HS-27A (cell line): Measurements from ENCODE around the gene ING4.

Experiments
- DNase-seq: peaks from one replicate; pipeline ENCODE4 v3.0.0-alpha.2; 2012; ENCODE audit warnings: low read depth, missing footprints

Gene ING4

DNA sequence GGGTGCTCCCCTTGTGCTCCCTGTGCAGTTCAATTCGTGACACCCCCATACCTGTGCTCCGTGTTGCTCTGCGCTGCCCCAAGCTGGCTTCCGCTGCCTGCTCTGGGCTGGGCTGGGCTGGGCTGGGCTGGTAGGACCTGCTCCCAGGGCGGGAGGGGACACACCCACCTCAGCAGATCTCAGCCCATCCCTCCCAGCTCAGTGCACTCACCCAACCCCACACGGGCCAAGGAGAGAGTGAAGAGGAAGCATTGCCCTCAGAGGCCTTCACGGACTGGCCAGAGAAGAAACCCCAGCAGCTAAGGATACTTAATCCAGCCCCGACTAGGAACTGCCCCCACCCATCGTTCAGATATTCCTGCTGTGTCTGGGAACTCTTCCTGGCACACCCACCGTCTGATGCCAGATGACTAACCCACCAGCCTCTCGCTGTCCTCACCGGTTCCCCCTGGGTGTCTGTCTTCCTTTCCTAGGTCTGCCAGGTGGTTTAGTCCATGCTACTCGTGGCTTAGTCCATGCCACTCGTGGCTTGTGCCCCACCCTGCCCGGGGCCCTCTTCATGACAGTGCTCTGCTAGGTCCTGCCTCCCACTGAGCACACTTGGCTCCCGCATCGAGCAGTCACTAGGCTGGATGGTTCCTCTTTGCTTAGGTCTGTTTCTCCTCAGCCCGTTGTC is 26.9 kb downstream of the ING4 start, which contains the start of gene LPAR5:
Gene LPAR5 (minus strand): TSS at position 104 of the 676 bp plus-strand sequence. CDS start 14,711 bp downstream, outside the sequence.
- no peak for DNase-seq

DNA sequence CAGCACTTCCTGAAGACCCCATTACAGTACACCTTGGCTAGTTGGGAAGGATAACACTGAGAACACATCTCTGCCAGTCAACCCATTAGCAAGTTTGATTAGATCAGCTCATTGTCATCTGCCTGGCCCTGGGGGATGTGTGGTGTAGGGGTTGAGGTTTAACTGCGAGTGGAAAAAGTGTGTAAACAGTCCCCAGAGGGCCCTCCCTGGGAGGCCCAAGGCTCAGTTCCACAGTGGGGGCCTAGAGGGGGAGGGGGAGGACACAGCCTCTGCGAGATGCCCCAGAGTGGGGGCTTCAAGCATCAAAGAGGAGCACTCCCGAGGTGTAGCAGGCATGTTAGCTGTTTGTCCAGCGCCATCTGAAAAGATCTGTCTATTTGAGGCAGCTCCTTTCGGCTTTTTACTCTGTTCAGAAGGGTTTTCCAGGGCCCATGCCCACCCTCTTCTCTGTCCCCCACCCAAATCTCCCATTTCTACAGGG is 27.5 kb downstream of the ING4 start:
- DNase-seq: no peak

DNA sequence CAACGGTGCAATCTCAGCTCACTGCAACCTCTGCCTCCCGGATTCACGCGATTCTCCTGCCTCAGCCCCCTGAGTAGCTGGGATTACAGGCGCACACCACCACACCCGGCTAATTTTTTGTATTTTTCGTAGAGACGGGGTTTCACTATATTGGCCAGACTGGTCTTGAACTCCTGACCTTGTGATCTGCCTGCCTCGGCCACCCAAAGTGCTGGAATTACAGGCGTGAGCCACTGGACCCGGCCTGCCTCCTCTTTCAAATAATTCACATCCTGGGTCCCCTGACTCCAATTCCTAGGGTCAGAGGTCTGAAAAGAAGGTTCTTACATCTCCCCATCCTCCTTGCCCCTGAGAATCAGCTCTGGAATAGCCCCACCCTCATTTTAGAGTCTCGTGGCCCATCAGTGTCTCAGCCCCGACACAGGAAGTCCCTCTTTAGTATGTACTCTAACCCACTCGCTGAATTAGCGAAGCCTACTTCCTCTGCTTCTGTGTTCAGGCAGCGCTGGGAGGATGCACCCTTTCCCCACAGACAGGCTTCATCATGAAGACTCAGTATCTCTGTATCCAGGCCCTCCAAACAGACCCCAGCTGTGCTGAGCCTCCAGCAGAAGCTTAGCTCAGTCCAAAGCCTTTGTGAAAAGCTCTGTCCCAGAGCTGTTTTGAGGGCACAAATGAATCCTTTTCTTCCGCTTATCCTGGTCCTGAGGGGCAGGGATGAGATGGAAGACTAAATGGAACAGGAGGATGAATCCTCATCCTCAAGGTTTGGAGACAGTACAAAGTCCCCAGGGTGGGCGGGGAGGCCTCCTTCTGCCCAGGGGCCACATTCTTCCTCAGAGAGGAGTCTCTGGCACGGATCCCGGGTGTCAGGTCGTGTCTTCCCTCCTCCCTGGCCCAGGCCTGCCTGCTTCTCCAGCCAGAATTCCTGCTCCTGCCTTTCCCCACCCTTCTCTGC is 30.6 kb downstream of the ING4 start:
- DNase-seq: no peak

DNA sequence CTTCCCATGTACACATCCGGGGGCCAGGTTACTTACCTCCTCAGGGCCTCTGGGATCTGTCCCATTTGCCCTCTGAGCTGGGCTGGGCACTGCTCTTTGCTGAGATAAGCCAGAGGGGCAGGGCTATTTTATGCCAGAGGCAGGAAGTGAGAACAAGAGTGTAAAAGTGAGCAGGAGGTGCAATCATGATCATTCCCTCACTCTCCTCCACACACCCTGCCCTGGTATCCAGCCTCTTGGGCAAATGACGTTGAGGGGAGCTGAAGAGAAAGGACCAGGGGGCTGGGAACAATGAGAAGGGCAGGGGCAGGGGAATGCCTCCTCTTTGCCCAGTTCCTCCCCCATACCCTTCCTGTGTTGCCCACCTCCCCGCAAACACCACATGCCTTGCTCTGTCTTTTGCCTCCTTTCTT is 31.4 kb downstream of the ING4 start:
- no peak for DNase-seq

DNA sequence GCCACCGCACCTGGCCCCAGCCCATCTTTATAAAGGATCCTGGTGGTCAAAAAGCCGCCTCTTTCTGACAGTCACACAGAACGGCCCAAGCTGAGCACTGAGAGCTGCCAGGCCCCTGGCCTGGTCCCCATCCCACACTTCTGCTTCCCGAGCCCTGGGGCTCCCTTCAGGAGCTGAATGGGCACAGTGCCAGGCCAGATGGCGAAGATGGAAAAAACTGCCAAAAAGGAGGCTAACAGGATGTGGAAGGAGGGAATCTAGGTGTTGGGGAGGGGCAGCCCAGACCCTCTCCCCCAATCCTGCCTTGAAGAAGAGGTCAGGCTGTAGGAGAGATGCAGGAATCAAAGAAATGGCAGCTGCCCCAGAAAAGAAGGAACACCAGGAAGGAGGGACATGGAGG is 32.2 kb downstream of the ING4 start:
- DNase-seq: no peak

DNA sequence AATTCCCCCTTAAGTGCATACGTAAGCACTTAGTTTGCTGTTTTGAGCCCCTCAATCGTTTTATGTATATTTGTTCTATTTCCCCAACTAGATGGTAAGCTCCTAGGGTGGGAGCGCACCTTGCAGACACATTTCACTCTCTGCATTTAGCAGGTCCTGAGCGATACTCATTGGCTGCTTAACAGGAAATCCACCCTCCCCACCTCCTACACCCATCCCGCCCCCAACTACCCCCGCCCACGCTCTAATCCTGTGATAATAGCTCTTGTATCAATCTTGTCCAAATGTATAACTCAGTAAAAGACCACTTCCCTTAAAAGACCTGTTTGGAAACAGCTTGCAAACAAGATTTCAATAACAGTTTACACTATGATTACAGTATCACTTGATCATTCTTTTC is 35.3 kb downstream of the ING4 start:
- no peak for DNase-seq

DNA sequence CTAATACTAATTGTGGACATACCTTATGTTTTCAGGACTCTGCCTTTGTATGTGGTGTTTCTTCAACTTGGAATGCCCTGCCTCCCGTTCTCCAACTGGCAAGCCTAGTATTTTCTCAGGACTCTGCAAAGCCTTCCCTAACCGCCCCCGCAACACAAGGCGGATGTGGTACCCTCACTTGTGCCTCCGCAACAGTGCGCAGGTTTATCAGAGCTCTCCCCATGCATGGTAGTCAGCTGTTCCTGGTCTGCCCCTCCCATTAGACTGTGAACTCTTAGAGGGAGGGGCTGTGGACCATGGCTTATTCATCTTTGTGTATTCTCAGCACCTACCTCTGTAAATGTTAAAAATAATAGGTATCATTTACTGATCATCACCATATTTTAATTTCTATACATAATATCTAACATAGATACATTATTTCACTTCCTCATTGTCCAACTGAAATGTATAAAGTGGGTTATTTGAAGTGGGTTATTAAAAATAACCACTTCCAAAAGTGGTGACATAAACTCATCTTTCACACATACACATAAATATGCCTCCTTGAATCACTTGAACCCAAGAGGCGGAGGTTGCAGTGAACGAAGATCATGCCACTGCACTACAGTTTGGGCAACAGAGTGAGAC is 36.1 kb downstream of the ING4 start:
- no peak for DNase-seq

DNA sequence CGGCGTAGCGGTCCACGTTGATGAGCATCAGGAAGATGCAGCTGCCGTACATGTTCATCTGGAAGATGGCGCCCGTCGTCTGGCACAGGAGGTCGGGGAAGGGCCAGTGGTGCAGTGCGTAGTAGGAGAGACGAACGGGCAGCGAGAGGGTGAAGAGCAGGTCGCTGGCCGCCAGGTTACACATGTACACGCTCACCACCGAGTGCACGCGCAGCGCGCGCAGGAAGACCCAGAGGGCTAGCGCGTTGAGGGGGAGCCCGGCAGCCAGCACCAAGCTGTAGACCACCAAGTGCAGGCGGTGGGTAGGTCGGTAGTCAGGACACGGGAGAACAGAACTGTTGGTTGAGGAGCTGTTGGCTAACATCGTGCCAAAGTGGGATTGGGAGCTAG is 42.0 kb downstream of the ING4 start:
- no peak for DNase-seq

DNA sequence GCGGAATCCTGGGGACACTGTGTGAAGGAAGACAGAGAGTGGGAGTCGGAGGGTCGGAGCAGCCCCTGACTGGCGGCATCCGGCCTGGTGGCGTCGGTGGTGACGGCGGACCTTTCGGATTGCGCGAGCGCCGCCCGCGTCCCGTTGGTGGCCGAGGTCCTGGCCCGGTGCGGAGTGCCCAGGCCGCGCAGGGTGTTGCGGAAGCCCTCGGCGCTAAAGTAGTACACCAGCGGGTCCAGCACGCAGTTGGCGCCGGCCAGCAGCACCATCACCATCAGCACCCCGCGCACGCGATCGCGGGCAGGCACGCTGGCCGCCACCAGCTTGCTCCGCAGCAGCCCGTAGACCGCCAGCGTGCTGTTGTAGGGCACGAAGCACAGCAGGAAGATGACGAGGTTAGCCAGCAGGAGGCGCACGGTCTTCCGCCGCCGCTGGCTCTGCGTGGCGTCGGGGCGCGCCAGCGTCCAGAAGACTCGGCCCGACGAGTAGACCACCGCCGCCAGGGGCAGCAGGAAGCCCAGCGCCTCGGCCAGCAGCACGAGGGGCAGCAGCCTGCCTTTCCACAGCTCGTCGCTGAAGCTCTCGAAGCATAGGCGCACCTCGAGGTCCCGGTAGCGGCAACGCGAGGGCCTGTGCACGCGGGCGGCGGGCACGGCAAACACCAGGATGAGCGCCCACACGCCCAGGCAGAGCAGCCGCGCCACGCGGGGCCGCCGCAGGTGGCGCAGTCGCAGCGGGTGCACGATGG is 42.6 kb downstream of the ING4 start:
- no peak for DNase-seq

DNA sequence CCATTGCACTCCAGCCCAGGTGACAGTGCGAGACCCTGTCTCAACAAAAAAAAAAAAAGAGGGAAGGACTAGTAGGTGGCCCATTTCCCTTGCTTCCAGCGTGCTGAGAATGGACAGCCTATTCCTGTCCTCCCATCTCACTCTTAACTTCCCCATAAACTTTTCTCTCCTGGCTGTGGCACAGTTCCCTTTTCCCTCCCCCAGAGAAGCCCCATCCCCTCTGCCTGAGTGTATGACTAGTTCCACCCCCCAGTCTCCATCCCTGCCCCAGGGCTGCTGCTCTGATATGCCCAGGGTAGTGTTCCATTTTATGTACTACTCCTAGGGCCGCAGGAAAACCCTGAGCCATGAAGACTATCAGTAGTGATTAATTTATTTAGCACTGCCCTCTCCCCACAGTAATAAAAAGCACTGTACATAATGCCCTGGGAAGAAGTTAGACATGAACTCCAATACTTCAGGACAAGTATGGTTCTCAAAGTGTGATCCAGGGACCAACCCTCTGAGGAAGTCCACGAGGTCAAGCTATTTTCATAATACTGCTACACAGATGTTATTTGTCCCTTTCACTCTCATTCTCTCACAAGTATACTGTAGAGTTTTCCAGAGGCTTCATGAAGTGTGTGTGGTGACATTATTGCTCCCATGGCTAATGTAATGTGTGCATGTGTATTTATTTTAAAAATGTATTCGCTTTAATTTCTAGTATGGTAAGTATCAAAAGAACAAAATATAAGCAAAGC is 44.3 kb downstream of the ING4 start:
- no peak for DNase-seq

DNA sequence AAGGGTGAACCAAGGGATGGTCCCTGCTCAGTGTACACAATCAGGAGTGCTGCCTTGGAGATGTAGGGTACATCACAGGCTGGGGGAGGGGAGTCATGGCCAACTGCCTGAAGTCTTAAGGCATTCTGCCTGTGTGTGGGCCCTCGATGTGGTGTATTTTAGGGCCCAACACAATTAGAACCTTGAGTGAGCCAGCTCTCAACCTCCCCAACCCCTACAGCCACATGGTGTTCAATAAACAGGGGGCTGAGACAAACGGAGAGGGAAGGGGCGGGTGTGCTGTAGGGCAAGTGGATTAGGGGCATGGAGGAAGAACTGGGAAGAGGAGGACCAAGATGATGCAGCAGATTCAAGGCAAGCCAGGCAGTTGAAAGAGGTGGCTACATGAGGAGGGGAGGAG is 47.1 kb downstream of the ING4 start:
- DNase-seq: no peak

DNA sequence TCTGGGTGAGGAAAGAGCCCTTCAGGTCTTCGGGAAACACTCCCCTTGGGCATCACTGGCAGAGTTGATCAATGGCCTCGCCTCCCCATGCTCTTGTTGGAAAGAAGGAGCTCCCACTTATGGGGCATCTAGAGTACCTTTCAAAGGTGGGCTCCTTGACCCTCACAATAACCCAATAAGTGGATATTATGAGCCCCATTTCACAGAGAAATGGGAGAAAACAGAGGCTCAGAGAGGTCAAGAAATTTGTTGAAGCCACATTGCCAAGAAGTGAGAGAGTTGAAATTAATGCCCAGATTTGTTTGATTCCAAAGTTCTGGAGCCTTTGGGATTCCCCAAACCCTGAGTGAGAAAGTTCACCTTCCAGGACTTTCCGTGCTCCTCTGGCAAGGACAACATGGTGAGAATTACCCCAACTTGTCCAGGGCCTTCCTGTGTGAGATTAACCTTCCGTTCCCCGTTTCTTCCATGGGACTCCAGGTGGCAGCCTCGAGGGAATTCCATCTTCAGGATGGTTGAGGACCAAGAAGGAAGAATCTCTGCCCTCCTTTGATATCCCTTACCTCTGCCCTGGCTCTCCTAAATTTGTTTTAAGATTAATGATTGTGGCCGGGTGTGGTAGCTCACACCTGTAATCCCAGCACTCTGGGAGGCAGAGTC is 48.3 kb downstream of the ING4 start:
- no peak for DNase-seq

DNA sequence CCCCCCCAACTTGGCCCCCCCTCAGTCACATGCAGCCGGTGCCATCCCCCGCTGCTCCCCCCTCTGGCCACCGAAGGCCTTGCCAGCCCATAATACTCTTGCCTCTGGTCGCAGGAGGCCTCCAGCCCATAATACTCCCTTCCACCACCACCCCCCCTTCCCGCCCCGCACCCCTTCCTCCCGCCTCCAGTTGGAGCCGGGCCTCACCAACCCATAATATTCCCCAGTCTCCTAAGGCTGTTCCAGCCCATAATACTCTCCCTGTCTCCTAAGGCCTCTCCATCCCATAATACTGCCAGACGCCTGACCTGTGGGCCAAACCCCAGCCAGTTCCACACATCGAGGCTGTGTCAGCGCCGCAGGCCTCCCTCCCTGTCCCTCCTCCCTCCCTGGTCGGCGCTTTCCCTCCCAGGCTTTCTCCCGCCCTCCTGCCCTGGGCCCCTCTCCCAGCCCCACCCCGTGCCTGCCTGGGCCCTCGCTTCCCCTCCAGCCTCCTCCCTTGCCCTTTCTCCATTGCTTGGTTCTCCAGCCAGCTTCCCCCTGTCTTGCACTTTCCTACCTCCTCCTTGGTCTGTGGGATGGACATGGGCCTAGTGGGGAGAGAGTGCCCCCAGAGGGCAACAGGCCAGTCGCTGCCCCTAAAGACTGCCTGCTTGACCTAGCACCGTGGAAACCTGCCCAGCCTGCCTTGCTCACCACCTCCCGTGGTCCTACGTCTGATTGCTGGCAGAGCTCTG is 49.0 kb downstream of the ING4 start:
- DNase-seq: peak; percentile 97

DNA sequence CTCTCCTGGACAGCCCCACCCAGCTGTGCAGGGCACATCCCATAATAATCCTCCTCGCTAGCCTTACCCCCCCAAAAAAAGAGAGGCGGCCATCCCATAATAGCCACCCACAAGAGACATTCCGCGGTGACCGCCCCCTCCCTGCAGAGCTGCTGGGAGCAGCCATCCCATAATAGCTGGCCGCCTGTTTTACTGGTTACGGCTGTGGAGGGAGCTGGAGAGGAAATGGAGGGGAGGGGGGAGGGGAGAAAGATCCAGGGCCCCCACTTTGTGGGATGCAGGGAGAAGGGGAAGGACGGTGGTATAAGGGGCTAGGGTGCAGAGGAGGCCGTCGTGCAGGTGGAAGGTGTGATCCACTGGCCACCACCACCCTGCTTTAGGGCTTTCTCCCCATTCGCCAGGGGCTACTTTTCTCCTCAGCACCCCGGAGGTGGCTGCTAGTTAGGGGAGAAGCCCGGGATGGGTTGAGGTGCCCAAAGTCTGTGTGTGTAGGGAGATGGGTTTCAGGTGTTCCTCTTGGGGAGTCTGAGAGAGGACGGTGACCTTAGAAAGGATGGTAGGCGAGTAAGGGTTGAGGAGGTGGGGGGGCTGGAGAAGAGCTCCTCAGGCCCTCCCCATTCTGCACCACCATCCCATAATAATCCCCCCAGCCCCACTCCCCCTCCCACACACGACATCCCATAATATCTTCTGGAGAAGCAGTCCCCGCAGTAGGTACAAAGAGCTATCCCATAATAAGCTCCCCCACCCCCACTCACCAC is 49.7 kb downstream of the ING4 start:
- peak; percentile 75 for DNase-seq

DNA sequence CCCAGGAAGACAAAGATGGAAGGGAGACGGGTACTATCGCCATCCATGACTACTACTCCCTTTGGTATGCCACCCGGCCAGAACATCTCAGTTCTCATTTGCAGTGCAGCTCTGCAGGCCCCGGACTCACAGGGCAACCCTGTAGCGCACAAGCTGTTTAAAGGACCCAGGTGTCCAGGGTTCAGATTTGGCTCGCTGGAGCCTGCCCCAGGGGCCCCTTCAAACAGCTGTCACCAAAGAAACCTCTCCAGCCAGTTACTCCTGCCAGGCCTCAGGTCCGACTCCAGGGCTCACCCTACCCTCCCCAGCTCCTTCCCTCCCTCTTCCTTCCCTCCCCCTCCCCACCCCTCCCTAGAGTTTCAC is 50.3 kb downstream of the ING4 start:
- DNase-seq: no peak

DNA sequence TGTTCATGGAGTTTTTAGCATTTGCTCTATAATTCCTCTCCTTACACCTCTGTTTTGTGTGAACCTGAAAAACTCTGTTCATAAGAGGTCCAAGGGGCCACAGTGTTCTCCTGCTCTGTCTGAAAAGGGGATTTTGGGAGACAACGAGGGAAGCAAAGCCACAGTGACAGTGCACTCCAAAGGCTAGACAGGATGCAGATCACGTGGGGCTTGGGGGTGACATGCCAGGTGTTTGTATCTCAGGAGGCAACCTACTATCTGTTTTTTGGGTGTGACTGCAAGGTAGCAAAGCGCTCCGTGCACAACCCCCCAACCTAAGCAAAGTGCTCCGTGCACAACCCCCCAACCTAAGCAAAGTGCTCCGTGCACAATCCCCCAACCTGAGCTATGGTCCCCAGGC is 50.7 kb downstream of the ING4 start:
- DNase-seq: no peak

DNA sequence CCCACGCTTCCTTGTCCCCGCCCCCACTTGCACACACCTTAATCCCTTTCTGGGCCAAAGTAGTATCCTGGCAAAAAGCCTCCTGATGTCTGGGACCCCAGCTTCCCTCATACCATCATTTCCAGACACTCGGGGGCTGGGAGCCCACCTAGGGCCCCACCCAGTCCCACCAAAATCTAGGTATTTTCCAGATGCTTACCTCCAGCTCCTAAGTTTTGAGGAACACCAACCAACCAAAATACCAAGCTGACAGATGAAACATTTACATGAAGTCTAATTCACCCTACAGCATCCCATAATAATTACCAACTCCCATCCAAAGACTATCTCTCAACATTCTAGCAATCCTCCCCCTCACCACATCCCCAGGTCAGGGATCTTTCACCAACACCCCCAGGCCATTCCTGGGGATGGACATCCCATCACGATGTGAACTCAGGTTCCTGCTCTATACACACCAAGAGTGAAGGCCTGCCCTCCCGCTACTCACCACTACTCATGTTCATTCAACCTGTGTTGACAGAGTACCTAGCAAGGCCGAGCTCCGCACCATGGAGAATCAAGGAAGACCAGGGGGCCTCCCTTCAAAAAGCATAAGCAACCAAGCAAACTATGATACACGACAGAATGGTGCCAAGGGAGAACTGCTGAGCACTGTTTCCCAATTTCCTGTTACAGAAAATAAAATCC is 54.2 kb downstream of the ING4 start:
- no peak for DNase-seq

DNA sequence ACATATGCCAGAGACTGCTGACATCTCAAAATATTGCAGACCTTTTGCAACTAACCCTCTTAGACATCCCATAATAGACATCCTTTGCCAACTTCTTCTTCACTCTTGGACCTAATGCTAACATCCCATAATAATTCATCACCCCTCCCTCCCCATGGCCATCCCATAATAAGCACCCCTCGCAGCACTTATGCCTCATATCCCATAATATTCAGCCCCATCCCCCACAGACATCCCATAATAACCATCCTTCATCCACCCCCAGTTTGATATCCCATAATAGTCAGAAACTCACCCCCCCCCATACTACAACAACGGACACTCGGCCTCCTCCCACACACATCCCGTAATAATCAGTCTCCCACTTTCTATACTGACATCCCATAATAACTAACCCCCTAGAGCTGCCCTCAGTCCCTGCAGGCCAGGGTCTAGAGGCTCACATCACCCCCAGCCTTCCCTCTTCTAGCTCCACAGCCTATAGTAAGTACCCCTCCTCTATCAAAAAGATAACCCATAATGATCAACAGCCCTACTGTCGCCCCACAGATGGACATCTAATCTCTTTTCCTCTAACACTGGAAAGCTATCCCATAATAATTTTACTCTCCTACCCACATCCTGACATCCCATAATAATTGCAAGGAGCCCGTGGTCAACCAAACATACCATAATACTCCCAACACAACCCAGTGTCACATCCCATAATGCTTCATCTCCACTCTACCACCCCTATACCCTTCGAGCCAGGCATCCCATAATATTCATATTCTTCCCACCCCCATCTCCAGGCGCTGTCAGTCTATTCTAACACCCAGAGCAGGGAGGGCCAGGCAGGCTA is 54.9 kb downstream of the ING4 start:
- no peak for DNase-seq
